GM18519 (cell line): ENCODE results near the gene RAB40A.
"Not testable (repeated sequence)": the region's sequence is repeated elsewhere in the genome, so short reads cannot be mapped to it uniquely, and the experiment has no call there.

Source experiments
- ATAC-seq: cut with Tn5 transposase; IDR thresholded peaks from one replicate; pipeline ENCODE4 v1.9.1; 2021; ENCODE audit warnings: mild to moderate bottlenecking, moderate library complexity; ENCODE audit not compliant: unreplicated experiment, low FRiP score

RAB40A gene

DNA sequence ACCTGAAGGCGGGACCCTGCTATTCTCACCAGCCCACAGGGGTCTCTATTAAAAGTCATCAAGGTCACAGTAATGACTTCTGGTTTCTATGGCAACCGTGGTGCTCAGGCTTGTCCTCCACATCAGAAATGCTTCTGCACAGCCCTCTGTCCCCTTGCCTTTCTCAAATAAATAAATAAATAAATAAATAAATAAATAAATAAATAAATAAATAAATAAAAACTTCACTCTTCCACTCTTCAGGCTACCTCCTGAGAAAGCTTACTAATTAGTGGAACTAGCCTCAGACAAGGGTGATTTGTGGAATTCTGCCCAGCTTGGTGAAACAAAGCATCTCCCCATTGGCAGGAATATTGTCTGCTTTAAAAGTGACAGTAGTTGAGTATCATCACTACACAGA, 5.5 kb upstream of the RAB40A start:
- ATAC-seq = no peak

DNA sequence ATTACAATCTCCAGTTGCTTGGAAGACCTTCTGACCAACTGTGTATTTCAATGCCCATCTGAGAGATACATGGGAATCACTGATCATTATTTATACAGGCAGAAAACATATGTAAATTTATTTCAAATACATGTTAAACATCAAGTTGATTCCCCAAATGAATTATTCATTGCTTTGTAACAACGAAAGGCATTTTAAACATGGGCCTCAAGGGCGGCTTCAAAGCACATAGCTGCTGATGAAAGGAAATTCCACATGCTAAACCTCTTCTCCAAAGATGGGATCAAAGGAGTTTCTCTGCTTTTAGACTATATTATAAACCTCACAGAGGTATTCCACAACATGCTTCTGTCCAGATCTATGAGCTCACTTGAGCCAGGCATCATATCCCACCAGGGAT, 4.3 kb upstream of the RAB40A start:
- ATAC-seq = no peak

DNA sequence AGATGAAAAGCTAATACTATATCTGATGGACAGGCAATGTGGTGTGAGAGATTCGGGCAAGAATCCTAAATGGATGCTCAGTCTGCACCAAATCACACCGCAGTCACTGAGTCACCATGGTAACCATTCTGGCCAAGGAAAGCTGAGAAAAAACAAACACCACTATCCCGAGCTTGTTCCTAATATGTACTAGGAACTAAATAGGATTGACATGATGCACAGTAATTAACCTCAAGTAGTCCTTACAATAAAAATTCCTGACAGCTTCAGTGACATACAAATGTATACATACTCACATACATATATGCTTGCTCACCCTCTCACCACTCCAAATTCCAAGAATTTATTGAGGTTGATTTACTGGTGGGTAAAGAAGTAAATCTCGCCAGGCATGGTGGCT, 1.1 kb upstream of the RAB40A start:
- no peak for ATAC-seq

DNA sequence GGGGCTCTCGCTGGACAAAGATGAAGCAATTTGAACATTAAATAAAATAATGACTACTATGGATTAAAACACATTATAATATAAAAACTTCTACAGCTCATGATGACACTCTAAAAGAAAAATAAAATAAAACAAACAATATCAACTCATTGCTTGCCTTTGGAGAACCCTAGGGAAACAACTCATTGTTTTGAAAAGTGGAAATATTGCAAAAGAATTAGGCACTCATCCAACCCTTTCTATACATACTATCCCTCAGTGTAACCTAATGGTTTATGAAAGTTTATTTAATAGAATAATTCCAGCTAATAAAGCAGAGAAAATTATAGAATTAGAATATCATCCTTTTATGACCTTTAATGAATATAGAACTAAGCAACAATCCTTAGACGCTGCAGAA, 718 bp downstream of the RAB40A start:
- no peak for ATAC-seq

DNA sequence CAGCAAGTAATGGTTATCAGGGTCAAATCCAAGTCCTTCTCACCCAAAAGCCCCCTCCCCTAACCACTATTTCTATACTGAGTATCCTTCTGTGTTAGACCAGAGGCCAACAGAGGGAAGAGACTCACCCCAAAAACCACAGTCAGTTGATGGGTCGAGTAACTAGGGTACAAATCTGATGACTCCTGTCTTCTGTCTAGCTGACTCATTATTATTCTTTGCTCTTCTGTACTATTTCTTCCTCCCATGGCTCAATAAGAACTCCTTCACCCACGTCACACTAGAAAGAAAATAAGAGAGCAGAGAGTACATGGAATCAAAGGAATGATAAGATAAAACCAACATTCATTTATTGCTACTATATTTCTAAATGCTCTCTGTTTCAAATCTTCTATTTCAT, 2.0 kb downstream of the RAB40A start:
- ATAC-seq = no peak

DNA sequence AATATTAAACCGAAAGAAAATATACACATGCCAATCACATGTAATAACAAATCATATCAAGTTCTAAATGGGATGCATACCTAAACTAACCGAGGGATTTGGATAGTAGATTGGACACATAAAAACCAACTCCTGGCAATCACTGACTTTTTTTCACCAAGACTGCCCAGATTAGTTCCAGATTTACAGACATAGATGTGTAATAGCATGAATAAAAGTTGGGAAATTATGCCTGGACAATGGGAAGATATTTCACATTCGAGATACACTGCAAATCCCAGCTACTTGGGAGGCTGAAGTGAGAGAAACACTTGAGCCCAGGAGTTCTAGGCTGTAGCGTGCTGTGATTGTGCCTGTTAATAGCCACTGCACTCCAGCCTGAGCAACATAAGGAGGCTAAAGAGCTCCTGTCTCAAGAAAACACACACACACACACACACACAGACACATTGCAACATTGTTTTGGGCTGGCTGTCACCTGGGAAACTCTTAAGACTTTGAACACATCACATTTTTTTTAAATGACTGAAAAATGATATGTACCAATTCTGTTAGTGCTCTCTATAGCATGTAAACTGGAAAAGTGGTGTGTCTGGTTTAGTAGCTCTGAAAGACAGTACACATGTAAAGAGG, 5.7 kb downstream of the RAB40A start:
- ATAC-seq = no peak

DNA sequence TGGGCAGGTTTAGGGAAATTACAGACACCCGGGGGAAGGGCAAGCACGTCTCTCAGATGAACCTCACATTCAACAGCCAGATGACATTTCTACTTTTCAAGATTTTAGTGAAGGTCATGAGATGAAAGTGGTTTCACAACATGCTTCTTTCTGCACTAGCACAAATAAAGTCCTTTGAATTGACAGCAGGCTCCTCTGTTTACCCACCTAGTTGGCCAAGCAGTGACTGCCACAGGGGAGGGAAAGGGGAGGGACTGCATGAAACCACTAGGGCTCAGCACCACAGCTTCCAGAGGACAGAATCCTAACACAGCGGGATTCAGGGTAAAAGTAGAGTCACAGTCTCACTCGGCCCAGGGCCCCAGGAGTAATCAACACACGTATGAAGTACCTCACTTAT, 6.2 kb downstream of the RAB40A start:
- no peak for ATAC-seq

DNA sequence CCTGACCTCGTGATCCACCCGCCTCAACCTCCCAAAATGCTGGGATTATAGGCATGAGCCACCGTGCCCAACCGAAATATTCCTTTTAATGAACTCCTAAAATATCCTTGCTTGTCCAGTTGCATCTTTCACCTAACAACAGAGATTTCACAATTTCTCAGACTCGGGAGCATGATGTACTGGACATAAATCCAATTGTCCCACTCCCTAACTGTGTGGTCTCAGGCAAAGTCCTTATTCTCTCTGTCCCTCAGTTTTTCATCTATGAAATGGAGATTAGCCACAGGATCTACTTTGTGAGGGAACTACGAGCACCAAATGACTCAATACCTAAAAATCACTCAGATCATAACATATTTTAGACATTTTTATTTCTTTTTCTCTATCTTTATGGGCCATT, 9.3 kb downstream of the RAB40A start:
- no peak for ATAC-seq

DNA sequence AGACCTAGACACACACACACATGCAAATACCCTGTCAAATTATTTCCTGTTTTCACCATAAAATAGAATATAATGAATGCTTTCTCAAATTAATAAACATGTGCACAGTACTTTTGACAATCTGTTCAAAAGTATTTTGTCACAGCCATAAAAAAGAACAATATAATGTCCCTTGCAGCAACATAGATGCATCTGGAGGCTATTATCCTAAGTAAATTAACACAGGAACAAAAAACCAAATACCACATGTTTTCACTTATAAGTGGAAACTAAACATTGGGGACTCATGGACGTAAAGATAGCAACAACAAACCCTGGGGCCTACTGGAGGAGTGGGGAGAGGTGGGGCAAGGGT, 15.5 kb downstream of the RAB40A start:
- no peak for ATAC-seq

DNA sequence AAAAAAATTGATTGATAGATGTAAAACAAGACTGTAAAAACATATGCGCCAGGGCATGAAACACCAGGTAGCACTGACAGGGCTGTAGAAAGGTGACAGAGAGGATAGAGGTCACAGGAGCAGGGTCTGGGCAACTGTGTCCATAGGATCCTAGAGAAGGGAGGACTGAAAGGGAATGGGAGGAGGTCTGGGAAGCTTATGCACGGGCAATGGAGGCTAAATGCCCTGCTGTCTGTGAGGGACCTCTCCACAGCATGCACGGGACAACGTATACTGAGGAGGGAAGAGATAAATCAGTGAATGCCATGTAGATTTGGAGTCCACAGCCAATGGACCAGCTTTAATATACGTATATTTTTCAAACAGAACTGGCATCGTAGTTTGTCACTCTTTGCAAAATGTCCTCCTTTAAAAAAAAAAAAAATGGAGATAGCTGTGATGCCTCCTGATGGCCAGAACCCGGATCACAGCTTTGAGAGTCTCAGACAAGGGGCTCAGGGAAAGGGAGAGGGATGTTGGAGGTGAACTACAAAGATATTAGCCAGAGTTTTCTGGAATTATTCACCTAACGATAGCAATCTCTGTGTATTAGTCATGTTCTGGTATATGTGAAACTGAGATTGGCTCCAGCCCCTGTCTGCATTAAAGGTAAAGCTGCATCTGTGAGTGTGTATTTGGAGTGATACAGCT, 16.0 kb downstream of the RAB40A start:
- no peak for ATAC-seq

DNA sequence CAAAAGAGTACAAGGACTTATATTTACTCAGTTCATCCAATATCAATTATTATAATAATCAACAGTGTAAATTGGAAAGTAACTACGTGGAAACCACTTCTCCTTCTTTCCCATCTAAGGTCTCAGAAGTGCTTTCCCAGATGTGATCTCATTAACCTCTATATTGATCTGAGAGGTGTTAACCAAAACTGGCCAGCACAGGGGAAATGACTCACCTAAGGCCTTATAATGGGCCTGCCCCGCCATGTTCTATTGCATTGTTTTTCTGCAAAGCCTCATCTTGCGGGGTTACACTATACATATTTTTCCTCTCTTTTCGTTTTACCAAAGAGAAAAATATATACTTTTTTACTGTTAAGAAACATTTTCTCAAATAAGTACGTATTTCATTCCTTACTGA, 20.5 kb downstream of the RAB40A start:
- ATAC-seq = no peak

DNA sequence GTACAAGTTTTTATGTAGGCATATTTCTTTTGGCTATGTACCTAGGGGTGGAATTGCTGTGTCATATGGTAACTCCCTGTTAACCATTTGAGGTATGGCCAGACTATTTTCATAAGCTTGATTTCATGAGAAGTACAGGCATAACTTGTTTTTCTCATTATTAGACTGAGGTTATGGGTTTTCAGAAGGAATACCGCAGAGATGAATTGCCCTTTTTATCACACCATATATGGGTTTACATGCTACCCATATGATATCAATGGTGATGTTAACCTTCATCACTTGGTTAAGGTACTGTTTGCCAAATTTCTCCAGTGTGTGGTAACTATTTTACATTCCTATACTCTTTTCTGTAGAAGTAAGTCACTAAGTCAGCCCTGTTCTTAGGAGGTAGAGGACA, 23.5 kb downstream of the RAB40A start:
- no peak for ATAC-seq

DNA sequence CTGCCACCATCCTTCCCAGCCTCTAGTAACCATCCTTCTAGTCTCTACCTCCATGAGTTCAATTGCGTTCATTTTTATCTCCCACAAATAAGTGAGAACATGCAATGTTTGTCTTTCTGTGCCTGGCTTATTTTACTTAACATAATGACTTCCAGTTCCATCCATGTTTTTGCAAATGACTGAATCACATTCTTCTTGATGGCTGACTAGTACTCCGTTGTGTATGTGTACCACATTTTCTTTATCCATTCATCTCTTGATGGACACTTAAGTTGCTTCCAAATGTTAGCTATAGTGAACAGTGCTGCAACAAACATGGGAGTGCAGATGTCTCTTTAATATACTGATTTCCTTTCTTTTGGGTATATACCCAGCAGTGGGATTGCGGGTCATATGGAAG, 25.7 kb downstream of the RAB40A start:
- ATAC-seq = not testable (repeated sequence)

DNA sequence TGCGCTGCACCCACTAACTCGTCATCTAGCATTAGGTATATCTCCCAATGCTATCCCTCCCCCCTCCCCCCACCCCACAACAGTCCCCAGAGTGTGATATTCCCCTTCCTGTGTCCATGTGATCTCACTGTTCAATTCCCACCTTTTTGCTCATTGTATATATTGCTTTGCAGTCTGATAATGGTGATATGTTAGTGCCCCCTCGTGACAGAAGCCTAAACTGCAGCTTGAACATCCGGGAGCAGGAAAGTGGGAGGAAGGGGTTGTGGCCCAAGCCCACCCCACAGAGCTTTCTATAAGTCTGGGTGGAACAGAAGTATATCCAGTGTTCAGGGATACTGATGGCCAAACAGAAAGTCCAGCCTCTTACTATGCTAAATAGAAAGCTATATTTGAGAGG, 29.6 kb downstream of the RAB40A start:
- ATAC-seq = not testable (repeated sequence)

DNA sequence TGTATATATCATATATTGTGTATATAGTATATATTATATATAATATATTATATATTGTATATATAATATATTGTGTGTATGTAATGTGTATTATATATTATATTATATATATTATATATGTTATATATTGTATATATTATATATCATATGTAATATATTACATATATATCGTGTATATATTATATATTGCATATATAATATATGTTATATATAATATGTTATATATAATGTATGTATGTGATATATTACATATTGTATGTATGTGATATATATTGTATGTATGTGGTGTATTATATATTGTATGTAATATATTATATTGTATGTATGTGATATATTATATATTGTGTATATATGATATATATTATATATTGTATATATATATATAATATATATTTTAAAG, 30.5 kb downstream of the RAB40A start:
- ATAC-seq = no peak

DNA sequence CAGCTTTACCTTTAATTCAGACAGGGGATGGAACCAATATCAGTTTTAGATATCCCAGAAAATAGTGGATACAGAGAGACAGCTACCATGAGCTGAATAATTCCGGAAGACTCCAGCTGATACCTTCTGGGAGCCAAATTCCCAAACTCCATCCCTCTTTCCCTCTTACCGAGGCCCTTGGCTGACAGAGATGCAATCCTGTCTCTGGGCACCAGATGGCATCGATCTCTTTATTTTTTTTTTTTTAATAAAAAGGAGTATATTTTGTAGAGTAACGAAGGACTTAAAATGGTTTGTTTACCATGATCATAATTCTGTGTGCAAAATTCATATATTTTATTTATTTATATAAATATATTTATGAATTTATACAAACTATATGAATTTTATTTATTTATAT, 31.0 kb downstream of the RAB40A start:
- no peak for ATAC-seq

DNA sequence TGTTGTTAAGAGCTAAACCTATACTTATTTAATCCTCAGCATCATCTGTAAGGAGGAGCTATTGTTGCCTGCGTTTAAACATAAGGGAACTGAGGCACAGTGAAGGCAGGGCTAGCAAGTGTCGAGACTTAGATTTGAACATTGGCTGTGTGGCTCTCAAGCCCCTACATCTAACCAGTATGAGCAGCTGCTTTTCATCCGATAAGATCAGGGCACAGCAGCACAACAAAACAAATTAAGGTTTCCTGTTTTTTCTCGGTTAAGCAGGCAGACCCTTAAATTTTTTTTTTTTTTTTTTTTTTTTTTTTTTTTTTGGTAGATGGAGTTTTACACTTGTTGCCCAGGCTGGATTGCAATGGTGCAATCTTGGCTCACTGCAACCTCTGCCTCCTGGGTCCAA, 35.6 kb downstream of the RAB40A start:
- ATAC-seq = no peak

DNA sequence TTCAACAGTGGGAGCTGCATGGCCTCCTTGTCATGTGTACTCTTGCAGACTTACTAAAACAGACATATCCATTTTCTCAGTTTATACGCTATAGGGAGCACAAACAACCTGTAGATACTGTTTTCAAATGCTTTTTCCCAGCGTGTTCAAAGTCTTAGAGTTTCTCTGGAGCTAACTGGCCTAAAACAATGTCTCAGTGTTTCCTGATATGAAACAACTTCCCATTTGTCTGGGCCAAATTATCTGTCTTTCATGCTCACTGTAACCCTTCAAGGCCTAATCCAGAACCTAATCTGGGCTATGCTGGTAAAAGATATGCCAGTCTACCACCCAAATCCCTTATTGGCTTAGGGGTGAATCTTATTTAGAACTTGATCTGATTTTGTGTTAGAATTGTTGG, 38.8 kb downstream of the RAB40A start:
- no peak for ATAC-seq

DNA sequence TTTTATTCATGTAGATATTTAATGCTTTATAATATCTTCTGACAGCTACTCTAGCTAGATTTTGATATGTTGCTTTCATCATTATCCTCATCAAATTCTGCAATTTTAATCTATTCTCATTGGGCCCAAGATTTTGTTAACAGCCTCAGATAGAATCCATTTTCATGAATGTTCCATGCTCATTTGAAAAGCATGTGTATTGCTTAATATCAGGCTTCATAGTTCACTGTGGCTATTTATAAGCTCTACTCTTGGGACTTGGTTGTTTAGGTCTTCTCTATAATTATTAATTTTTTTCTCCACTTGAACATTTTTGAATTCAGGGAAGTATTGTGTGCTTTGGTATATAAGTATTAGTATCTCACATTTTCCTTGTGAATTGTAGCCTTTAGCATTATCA, 41.8 kb downstream of the RAB40A start:
- ATAC-seq = no peak

DNA sequence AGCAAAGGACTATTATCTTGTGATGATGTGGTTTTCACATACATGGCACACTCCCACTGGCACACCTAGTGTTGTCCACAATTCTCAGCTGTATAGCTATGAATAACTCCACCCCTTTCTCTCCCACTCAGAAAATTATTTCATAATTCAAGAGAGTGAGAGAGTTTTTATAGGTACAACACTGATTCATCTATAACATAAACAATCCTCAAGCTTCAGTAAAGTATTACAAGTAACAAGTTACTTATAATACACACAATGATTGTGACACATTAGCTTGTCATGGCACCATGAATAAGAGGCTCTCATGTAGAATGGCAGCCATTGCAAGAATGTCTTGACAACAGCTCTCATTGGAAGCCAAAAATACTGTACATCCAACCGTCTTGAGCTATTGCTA, 43.9 kb downstream of the RAB40A start:
- ATAC-seq = no peak

DNA sequence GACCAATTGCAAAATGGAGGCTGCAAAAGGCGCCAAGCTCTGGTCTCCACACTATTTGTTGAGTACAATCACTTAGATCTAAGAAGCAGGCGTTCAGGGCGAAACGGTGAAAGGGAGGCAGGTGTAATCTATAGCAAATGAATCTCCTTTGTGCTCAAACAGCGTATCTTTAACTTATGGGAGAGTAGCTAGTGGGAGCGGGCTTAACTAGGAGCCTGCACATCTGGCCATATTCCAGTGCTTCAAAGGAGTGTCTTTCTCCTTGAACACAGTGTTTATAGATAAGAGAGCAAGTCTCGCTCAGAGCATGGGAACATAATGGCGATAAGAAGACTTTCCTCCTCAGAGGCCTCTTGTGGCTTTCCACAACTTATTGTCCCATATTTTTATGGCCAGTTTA, 49.3 kb downstream of the RAB40A start:
- not testable (repeated sequence) for ATAC-seq

DNA sequence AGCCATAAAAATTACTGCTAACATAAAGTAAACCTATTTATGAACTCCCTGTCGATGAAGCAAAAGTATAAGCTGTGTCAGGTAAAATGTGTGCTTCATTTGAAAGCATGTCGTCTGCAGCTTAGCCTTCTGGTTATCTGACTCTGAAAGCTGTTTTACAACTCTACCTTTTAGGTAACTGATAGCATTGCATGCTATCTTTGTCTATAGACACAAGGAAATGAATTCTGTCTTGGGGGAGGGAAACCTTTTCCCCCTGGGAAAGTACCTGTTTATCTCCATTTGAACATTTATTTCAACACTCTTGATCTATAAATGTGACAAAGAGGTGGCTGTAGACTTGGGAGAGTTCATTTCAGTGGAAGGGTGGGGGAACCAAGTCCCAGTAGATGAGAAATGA, 51.4 kb downstream of the RAB40A start:
- ATAC-seq = no peak

DNA sequence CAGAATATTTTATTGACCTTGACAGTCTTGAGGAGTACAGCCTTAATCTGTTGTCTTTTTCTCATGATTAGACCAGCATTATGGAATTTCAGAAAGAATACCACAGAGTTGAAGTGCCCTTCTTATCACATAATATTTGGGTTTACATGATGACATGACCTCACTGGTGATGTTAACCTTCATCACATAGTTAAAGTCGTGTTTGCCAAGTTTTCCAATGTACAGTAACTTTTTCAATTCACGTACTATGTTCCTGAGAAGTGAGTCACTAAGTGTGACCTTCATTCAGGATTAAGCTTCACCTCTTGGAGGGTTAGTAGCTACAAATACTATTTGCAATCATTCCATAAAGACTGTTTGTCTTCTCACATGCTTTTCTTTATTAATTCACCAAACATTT, 52.1 kb downstream of the RAB40A start:
- no peak for ATAC-seq
